RPMI7951 (cell line): ENCODE results near the gene ATP10D. TPM values are rescaled to one million over a fixed set of nuclear protein-coding genes. Genes with fewer than 3 reads are reported as not detected.
"Not testable (repeated sequence)": the region's sequence is repeated elsewhere in the genome, so short reads cannot be mapped to it uniquely, and the experiment has no call there.

Source experiments
- DNase-seq: peaks from one replicate; pipeline ENCODE4 v3.0.0-alpha.2; 2012; ENCODE audit warnings: low read depth
- total RNA-seq: library from RNA; depleted of rRNA; stranded (reverse); fragments of >200 nt; shearing (Covaris generic); gene quantifications from 2 replicates; pipeline ENCODE4 v1.2.3, GENCODE V29; 2014; rRNA removed

ATP10D gene
- 14.8 and 16.9 TPM in 2 replicates for total RNA-seq

DNA sequence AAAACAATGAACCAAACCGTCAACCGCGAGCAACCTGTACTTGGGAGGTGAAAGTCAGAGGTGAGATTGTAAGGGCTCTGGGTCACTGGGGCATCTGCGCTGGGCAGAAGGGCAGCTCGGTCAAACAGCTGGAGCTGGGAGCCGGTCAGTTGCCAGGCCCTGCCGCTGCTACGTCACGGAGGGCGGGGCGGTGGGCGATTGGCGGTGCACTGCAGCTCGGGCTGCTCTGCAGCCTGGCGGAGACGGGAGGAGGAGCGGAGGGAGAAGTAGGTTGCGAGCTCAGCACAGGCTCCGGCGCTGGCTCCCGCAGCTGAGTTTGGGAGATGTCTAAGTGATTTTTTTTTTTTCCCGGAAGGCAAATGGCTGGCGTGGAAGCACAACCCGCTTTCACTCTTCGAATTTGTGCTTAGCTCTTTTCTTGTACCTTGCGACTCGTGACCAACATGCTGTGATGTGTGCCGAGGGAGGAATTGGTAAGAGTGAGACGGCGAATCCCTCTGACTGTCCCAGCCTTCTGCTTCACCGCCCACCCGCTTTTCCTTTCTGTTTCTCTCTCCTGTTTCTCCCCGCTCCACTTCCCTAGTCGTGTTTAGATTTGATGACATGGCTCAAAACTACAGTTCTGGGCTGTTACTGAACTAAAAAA, at the start of gene ATP10D:
Gene ATP10D, plus strand, starts transcription at position 229 of the 646 bp plus-strand sequence. CDS start 27,266 bp downstream, outside the sequence.
- peak; percentile 90 for DNase-seq

DNA sequence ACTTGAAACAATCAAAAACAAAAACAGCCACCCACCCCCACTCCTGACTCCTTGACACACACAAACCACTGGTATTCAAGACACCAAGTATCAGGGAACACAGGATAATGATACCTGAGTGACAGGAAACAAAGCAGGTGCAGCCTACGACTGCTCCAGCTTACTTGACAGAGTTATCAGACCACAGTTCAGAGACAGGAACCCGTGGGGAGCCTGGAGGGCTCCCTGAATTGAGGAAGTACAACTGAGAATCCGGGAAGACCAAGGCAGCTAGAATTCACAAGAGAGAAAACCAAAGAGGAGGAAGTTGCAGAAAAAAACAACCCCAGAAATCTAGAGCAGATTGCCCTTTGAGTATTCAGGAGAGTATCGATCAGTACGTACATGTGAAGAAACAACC, 42.1 kb upstream of the ATP10D start:
- DNase-seq, result no peak

DNA sequence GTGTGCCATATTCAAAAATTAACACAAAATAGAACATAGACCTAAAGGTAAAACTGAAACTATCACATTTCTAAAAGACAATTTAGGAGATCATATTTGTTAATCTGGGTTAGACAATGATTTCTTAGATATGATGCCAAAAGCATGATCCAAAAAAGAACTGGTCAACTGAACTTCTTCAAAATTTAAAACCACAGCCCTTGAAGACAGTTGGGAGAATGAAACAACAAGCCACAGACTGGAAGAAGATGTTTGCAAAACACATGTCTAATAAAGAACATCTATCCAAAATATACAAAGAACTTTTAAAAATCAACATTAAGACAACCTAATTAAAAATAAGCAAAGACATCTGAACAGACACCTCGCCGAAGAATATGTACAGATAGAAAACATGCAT, 41.0 kb upstream of the ATP10D start:
- no peak for DNase-seq

DNA sequence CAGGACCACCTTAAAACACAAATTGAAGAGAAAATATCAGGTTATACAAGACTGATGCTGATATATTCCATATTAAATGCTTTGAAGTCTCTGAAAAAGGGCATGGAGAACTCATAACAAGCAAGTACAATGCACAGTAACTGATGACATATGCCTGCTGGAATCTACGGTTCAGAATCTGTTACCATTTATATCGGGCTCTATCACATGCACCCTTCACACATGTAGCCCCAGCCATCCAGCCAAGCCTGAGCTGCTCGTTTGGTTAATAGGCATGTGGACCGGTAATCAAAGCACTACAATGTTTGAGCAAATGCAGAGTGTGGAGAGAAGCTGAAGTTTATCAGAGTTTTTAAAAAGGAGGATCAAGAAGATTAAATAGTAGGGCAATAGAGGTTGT, 33.4 kb upstream of the ATP10D start:
- DNase-seq, result no peak

DNA sequence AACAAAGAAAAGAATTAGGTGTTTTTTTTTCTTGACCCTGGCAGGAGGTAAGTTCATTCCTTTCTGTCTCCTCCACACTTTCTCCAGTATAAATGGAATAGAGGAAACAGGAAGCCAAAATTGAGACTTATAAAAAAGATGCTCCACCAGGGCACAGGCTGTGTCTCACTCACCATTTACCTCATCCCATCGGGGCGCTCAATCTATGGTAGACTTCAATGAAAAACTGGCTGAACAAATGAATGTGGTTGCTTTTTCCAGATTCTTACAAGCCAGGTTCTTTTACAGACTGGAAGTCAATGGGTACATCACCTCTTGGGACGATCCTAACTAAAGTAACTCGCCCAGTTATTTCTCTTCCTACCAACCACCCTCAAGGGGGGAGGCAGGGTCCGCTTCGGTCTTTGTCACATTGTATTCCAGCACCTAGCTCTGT, 22.3 kb upstream of the ATP10D start:
- DNase-seq, result no peak

DNA sequence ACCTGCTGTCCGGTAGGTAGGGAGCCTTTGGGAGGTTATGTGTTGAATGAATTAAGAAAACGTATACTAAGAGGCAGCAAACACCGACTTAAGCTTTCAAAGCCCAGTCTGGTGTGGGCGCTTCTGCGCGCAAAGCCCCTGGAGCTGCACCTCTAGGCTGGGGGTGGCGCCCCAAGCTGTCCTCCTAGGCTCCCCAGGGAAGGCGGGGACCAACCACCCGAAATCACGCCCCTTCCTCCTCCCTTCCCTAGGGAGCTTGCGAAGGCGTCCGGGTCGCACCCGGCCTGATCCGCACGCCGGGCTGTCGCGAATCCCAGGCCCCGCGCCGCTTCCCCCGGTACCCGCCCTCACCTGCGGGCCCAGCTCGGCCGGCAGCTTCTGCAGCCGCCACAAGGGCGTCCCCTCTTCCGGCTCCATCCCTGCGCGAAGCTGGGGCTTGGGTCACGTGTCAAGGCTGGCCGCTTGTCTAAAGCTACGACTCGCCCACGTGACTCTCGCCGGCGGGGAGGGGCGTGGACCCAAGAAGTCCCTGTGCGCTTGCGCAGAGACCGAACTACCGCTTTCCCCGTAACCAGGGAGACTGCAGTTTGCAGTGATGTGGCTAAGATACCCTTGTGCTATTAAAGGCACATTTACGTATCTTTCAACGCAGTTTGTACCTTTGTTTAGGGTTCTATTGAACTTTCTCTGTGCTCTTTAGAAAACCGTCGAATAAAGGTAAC, 21.7 kb upstream of the ATP10D start, which contains the start of gene COMMD8:
Gene COMMD8, minus strand, starts transcription at position 468 of the 722 bp plus-strand sequence. Its CDS starts 51 bp downstream, at position 417.
- DNase-seq, result peak; percentile 92

DNA sequence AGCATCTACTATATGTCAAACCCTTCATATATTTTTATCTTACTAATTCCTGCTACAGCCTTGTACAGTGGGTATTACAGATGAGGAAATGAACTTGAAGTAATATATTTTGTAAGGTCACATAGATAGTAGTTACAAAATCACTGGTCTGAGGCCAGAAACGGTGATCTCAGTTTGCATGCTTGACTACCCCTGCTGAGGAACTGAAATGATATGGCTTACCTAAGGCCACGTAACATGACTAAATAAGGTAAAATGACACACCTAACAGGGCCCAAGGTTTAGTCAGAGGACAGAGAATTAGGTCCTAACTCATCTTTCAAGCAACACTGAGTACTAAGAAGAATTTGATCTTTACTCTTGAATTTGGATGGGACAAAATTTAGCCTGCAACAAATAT, 20.1 kb upstream of the ATP10D start:
- DNase-seq, result no peak

DNA sequence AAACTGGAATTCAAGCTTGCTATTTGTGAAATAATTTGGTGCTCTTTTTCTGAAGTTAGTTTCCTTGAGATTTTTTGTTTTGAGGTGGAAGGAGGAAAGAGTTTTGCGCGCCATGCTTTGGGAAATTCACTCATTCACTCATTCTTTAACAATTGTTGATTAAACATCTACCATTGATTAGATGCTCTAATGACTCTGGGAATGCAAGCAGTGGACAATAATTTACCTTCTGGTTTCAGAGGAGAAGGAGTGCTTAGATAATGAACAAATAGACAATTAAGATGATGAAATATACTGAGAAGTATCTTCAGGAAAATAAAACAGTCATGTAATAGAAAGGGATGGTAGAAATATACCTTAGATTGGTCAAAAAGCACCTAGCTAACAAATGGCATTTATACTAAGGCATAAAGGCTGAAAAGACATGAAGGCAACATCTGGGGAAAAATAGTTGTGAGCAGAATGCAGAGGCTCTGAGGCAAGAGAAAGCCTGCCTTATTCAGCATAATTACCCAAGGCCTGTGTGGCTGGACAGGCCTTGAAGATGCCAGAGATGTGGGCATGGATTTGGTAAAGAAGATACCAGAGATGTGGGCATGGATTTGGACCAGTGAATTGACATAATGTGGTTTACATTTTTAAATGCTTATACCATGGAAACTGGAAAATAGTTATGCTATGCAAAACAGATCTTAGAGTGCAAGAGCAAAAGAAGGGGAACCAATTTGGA, 18.9 kb upstream of the ATP10D start:
- no peak for DNase-seq

DNA sequence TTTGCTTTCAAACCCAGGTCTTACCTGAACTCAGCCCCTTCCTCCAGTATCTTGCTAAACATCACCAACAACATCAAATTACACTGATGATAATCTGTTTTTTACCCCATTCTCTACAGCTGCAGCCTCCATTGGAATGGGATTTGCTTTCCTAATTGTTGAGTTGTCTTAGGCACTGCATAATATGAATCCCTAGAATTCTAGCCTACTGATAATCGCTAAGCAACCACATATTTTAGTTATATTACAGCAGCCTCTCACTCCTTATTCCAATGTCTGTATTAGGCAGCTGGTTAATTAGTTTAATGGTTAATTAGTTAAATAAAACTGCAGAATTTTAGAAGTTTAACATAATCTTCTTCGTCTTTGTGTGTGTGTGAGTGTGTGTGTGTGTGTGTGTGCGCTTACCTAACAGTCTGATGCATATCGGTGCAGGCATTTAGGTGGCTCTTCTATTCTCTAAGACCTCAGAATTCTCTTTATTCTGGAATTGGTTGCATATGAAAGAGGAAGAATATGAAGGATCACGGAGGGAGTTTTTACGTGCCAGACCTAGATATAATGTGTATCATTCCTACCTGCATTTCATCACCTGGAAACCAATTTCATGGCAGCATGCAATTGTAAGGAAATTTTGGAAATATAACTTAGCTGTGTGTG, 16.2 kb upstream of the ATP10D start:
- no peak for DNase-seq

DNA sequence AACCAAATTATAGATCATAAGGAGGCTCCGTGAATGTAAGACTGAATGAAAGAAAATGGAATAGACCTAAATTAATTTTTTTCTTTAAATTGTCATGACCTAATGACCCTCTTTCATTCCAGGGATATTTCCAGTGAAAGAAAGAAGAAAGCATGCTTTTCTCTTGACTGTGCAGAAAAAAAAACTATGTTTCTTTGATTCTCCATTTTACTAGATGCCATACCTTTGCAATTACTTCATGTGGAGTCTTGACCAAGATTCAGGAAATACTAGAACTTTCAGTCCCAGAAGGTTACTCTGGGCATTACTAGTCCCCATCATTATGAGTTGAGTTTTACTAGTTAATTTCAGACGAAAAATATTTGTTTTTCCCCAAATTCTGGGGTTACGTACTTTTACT, 15.1 kb upstream of the ATP10D start:
- DNase-seq, result no peak

DNA sequence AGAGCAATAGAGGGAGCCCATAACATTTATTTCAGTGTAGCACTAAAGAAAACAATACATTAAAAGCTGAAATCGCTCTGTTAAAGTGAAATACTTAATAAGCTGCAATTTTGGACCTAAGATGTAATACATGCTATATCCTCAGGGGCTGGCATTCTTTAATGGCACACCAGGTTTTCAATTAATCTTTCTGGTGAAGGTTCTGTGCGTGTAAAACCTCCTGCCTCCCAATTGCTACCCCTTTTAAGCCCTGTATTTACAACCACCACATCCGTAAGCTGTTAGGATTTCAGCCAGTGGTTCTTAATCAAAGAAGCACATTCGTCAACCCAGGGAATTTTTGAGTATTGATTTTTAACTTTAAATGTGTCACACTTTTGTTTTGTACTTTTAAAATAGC, 14.0 kb upstream of the ATP10D start:
- no peak for DNase-seq

DNA sequence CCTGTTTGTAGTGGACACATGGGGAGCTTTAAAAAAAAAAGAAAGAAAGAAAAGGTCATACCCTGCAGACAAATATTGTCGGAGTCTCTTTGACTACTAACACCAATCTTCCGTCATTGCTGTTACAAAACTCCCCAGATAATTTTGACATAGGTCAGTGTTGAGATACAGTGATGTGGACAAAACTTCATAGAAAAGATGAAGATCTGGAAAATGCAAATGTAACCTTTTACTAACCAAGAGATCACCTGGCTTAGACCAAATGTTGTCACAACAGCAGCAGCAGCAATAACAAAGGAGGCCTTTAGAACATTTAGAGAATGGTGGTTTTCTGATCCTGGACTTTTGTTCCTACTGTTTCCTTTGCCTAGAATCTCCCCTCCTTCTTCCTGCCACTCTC, 13.5 kb upstream of the ATP10D start:
- no peak for DNase-seq

DNA sequence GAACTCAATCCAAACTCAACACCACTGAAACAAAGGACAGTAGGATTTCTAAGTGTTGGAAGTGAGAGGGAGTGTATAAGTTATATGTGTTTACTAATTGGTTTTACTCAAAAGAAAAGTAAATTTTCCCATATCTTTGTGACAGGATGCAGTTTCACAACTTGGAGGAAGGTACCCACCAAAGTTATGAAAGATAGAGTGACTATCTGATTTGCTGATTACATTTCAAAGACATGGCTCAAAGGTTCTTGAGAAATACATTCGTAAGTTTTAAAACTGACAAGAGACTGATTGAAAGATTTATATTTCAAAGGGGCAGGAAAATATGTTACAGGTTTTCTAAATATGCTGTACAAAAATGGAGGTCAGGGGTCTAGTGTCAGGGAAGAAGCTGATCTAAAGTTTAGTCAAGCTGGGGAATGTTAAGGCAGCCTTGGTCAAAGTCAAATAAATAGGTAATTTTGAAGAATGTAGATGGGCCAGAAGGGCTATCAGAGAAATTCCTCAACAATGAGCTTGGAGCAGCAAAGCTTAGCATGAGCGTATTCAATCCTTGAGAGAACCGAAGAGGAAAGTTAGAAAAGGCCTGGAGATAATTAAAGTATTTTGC, 11.8 kb upstream of the ATP10D start:
- DNase-seq, result no peak

DNA sequence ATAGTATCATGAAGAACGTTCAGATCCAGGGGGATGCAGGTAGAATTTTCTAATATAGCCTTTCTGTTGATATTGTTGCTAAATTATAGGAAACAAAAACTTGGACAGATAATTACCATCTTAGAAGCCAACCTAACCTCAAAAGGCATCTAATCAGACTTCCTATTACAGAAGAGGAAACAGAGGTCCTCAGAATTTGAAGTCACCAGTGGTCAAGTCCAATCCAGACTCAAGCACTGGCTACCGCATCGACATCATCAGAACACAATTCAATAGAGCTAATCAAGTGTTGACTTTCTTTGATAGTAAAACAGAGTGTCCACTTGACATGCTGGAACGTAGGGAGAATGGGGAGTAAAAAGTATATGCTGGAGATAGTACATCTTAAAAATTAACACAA, 10.3 kb upstream of the ATP10D start:
- DNase-seq, result no peak

DNA sequence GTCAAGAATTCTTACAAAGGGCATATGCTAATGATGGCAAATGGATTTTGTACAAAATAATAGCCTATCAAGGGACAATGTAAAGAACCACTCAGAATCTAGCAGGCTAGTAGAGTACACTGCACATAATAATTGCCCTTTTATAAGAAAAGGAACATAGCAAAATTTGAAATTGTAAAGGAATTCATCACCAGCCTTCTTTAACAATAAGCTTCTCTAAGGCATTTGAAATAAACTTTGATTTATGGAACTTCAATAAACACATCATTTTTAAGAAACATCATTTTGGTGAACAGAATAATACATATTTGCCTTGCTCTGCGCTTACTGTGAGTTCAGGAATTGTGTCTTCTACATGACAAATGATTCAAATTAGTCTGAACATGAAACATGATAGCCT, 9.7 kb upstream of the ATP10D start:
- DNase-seq, result no peak

DNA sequence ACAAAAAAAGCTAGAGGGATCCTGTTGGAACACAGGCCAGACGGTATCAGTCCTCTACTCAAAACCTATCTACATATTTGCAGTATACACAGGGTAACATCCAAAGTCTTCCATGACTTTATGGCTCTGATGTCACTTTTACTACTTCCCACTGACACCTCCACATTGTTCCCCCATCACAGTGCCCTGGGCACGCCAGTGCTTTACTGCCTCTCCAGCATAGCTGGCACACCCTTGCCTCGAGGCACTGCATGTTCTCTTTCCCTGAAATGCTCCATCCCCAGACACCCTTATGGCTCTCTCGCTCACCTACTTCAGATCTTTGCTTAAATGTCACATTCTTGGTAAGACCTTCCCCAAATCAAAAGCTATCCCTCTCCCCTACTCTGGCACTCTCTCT, 6.3 kb upstream of the ATP10D start:
- DNase-seq, result no peak

DNA sequence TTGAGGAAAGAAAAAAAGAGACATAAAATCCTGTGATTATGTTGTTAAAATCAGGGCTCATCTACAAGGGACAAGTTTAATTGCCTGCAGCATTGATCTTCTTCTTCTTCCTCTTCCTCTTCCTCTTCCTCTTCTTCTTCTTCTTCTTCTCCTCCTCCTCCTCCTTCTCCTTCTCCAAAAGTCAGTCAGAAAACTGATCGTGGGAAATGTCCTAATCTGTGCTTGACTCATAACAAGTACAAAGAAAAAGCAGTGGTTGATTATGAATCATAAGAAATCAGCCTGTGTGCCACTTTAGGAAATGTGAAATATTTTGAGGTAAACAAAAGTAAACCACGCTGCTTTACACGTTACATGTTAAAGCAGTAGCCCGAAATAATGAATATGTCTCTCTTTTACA, 2.7 kb upstream of the ATP10D start:
- DNase-seq, result peak; percentile 23

DNA sequence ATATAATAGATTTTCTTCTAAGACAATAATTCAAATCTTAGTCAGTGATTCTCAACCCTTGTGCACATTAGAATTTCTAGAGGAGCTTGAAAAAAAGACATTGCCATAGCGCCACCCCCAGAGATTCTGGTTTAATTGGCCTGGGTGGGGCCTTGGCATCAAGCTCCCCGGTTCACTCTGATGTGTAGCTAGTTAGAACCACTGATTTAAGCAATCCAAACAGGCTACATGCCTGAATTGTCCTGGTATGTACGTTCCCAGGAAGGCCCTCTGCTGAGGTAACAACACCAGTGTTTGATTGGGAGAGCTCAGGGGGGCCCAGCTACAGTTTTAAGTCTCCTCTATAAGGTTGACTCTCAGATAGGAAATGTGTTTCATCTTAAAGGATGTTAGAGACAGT, 1.3 kb upstream of the ATP10D start:
- DNase-seq, result no peak

DNA sequence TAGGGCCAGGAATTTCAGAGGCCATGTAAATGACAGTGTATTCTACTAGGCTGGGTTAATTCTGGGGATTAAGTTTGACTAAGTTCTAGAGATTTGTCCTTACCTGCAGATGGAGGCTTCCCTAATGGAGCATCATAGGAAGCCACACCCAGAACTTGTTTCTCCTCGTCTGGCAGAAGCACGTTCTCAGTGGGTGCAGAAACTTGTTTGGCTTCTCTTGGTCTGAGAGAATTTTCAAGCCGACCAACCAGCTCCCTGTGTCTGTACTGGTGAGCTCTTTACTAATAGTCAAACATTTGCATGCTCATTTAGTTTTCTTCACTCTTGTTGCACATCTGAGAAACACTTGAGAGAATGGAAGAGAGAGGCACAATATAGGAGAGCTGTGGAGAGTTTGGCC, 907 bp upstream of the ATP10D start:
- DNase-seq, result no peak

DNA sequence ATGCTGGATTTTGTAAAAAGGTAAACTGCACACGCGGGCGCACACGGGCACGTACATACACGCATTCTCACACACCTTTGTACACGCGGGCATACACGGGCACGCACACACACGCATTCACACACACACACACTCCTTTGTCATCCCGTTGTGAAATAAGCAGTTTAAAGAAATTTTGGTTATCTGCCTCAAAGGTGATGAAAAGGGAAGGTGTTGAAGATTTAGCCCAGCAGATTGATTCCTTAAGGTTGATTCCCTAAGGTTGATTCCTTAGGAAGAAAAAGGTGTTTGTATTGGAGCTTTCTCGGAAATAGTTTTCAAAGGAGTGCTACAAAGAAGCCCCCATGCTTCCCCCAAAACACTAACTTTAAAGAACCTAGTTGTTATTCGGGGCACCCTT, 693 bp downstream of the ATP10D start:
- DNase-seq, result peak; percentile 10

DNA sequence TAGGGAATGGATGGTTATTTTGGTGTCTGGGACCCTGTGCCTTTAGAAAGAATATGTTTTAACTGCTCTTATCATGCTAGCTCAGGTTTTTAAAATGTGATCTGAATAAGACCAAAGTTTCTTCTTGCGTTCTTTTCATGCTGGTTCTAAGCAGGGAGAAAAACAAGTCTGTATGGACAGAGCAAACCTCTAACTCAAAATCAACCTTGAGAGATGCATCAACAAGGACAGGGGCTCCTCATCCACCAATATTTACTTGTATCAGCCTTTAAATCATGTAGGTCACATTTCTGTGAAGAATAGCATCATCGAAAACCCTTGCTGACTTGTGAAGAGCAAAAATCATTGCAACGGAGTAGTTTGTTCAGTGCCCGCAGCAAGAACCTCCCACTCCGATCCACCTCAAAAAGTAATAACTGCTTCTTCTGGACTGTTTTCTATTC, 1.2 kb downstream of the ATP10D start:
- peak; percentile 9 for DNase-seq

DNA sequence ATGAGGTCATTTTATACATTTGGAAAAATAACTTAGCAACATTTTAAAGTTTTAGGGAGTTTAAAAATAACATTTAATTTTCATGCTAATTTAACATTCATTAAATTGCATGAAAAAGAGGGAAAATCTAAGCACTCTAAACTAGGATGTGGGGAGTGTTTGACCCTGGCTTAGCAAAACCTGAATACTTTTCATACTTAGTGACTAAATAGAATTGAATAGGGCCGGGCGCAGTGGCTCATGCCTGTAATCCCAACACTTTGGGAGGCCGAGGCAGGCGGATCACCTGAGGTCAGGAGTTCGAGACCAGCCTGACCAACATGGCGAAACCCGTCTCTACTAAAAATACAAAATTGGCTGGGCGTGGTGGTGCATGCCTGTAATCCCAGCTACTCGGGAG, 1.7 kb downstream of the ATP10D start:
- not testable (repeated sequence) for DNase-seq
